HG03103 (cell line): ENCODE data around the gene TARDBP.
"Not testable (repeated sequence)": the region's sequence is repeated elsewhere in the genome, so short reads cannot be mapped to it uniquely, and the experiment has no call there.

Experiments used
- ATAC-seq: cut with Tn5 transposase; IDR thresholded peaks from one replicate; pipeline ENCODE4 v1.9.1; 2021; ENCODE audit warnings: low read depth; ENCODE audit not compliant: unreplicated experiment

TARDBP gene

DNA sequence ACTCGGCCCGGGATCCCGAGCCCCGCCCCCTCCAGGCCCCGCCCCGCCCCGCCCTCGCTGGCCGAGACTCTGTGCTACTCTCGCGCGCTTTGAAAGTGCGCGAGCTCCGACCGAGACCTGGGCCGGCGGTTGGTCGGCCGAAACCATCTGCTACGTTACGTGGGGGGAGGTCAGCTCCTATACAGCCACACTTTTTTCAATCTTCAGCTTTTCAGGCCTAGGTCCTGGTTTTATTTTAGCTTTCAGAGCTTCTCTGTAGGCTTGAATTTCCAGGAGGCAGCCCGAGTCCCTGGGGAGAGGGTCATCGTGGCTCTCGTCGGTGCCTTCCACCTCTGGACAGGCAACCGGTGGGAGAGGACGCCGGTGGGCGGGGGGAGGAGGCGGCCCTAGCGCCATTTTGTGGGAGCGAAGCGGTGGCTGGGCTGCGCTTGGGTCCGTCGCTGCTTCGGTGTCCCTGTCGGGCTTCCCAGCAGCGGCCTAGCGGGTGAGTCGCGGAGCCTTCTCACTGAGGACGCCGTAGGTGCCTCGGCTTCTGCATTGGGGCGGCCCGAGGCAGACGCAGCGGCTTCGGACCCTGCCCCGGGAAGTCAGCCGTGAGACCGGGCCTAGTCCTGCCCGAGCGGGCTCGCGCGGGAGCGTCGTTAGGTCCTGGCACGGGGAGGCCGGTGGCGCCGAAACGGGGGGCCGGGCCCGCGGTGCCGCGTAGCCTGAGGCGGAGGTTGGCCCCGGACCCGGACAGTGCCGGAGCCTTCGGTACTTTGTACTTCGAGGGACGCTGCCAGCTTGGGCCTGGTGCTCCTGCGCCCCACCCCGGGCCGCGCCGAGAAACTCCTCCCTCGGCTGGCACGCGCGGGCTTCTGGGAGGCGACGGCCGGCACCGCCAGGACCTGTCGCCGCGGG is at the start of gene TARDBP:
TARDBP (plus strand) TSS at position 395 of the 900 bp plus-strand sequence. CDS start 1,074 bp downstream, outside the sequence.
- ATAC-seq, result peak; percentile 75

- ATAC-seq, result no peak
These were observed 46.8 kb upstream of the TARDBP start for GRCh38 chr1:10965546-10966226.

DNA sequence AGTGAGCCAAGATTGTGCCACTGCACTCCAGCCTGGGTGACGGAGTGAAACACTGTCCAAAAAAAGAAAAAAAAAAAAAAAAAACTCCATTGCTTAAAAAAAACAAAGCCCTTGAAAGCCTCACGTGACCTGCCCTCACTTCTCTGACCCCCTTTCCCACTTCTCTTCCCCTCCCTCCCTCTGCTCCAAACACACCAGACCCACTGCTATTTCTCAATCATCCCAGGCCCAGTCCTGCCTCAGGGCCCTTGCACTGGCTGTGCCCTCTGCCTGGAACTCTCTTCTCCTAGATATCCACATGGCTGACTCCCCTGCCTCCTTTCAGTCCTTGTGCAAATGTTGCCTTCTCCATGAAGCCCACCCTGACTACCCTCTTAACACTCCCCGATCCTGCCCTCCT is 45.4 kb upstream of the TARDBP start:
- no peak for ATAC-seq

GRCh38 chr1:10968411-10968826 is 44.0 kb upstream of the TARDBP start:
- no peak for ATAC-seq

- ATAC-seq, result no peak
These were observed 43.0 kb upstream of the TARDBP start for GRCh38 chr1:10969267-10969970.

- no peak for ATAC-seq
These were observed 42.5 kb upstream of the TARDBP start for GRCh38 chr1:10969971-10970332.

GRCh38 chr1:10973552-10973951 is 38.9 kb upstream of the TARDBP start:
- ATAC-seq, result no peak

- ATAC-seq, result no peak
These were observed 38.2 kb upstream of the TARDBP start for GRCh38 chr1:10973956-10974881.

GRCh38 chr1:10975567-10976326 is 36.7 kb upstream of the TARDBP start:
- no peak for ATAC-seq

DNA sequence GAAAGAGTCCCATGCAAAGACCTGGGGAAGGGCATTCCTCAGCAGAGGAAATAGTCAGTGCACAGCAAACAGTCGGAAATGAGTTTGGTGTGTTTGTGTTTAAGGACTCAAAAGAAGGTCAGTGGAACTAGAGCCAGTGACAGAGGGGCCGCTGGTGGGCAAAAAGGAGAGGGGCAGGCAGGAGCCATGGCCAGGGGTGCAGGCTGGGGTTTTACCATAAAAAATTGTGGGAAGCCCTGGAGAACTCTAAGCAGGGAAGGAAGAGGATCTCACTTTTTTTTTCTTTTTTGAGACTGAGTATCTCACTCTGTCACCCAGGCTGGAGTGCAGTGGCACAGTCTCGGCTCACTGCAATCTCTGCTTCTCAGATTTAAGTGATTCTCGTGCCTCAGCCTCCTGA is 33.7 kb upstream of the TARDBP start:
- no peak for ATAC-seq

DNA sequence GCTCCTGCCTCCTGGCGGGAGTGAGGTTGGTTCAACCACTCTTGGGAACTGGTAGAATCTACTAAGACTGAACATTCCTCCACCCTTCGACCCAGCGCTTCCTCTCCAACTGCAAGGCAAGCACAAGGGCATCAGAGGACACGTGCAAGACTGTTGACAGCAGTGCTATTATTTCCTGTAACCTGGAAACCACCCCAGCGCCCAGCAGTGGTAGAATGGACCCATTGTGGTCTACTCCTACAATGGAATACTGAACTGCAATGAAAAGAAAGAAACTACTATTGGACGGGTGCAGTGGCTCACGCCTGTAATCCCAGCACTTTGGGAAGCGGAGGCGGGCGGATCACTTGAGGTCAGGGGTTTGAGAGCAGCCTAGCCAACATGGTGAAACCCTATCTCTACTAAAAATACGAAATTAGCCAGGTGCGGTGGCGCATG is 33.0 kb upstream of the TARDBP start:
- ATAC-seq, result no peak

DNA sequence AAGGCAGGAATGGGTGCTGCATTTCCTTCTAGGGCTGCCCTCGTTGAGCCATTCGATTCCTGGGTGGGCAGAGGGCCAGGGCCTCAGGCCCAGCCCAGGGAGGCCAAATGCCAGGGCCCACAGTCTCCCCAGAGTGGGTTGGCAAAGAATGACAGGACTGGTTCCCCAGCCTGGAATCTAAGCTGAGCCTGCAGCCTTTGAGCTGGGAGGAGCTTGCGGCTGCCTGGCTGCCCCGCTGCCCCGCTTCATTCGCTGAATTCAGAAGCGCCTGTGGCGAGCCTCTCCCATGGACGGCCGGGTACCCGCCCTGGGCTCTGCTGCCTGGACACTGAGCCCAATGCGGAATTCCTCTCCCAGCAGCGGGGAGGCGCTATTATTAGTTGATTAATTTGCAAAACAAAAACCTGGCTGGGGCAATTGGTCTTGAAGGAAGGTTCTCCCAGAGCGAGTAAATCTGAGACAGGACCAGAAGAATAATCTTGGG is 32.3 kb upstream of the TARDBP start:
- ATAC-seq, result no peak

GRCh38 chr1:10980841-10981727 is 31.4 kb upstream of the TARDBP start:
- ATAC-seq, result no peak

DNA sequence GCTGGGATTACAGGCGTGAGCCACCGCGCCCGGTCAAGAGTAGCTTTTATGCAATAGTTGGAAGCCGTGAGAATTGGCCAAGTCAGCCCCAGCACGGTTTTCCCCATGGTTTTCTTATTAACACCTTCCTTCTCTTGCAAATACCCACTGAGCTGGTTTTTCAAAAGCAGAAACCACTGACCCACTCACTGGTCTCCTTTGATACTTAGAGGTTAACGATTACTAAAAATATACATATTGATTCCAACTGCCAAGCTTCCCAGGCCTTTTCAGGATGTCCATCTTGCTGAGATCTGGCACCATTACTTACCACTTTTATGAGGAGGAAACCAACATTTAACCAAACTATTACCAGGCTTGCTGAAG is 25.9 kb upstream of the TARDBP start:
- ATAC-seq, result no peak

- no peak for ATAC-seq
These were observed 24.5 kb upstream of the TARDBP start for GRCh38 chr1:10987840-10988417.

DNA sequence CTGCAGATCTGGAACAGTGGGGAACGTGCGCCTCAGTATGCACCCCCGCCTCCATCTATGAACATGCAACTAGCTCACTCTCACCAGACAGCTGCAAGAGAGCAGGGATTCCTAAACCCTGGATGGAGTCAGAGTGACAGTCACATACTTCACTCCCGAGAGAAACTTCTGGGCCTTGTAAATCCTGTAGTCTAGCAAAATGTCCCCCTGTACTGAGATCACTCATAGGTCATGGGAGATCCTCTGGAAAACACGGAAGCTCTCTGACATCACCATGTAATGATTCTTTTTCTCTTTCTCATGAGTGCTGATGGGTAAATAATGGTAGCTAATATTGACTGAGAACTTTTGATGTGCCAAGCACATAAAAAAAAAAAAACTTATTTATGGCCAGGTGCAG is 23.4 kb upstream of the TARDBP start:
- ATAC-seq, result no peak

DNA sequence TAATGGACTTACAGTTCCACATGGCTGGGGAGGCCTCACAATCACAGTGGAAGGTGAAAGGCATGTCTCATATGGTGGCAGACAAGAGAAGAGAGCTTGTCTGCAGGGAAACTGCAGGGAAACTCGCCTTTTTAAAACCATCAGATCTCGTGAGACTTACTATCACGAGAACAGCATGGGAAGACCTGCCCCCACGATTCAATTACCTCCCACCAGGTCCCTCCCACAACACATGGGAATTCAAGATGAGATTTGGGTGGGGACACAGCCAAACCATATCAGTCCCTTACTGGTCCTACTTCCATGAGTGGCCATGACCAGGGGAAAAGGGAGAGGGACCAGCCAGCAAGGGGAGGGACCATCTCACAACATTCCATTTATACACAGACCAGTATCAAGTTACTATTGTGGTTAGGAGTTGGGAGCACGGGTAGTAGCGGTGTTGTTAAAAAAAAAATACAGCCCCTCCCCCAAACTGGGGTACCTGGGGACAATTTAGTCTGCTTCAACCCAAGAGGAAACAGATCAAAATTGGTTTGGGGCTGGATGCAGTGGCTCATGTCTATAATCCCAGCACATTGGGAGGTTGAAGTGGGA is 22.4 kb upstream of the TARDBP start:
- ATAC-seq, result not testable (repeated sequence)

DNA sequence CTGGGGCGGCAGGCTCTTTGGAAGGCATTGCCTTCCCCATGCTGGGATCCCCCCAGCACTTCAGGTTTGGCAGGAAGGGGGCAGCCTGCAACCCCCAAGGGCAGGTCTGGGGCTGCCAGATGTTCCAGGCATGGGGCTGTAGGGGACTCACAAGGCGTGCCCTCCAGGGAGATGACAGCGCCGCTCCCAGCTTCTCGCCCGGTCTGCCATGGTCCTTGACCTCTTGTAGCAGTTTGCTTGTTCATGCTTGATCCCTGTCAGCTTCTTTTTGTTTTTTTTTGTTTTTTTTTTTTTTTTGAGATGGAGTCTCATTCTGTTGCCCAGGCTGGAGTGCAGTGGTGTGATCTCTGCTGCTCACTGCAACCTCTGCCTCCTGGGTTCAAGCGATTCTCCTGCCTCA is 21.6 kb upstream of the TARDBP start:
- no peak for ATAC-seq
